Liver (tissue), 3 donors: ENCODE results near the gene MRAS.

Experiments used
- ATF3 ChIP-seq: IDR thresholded peaks from 2 replicates; pipeline ENCODE4 v1.6.1; 2016; ENCODE audit warnings: antibody characterized with exemption
- CTCF ChIP-seq: fragments of 150-350 bp; IDR thresholded peaks from 2 replicates; pipeline ENCODE4 v1.5.1; 2017; ENCODE audit warnings: improper control_type of control experiment, low read depth, low read length; ENCODE audit not compliant: missing input control
- FOXA1 ChIP-seq: IDR thresholded peaks from 2 replicates; pipeline ENCODE4 v1.6.1; 2016; ENCODE audit warnings: antibody characterized with exemption
- JUND ChIP-seq, 2 donors: IDR thresholded peaks; 2 replicates each; pipeline ENCODE4 v1.6.1; 2016; ENCODE audit warnings: antibody characterized with exemption in 2 of 2
- MAX ChIP-seq: IDR thresholded peaks from 2 replicates; pipeline ENCODE4 v1.6.1; 2016; ENCODE audit warnings: antibody characterized with exemption
- RAD21 ChIP-seq, 2 donors: IDR thresholded peaks; 2 replicates each; pipeline ENCODE4 v1.6.1; 2016; ENCODE audit warnings: antibody characterized with exemption in 2 of 2, mild to moderate bottlenecking in 2 of 2
- REST ChIP-seq: IDR thresholded peaks from 2 replicates; pipeline ENCODE4 v1.6.1; 2016; ENCODE audit warnings: antibody characterized with exemption, mild to moderate bottlenecking
- SP1 ChIP-seq: IDR thresholded peaks from 2 replicates; pipeline ENCODE4 v1.6.1; 2018; ENCODE audit warnings: antibody characterized with exemption, mild to moderate bottlenecking
- TAF1 ChIP-seq: conservative IDR thresholded peaks from 2 replicates; pipeline ENCODE4 v1.6.1; 2016; ENCODE audit warnings: antibody characterized with exemption, mild to moderate bottlenecking
- YY1 ChIP-seq: IDR thresholded peaks from 2 replicates; pipeline ENCODE4 v1.6.1; 2016; ENCODE audit warnings: antibody characterized with exemption, mild to moderate bottlenecking
- ZBTB33 ChIP-seq: IDR thresholded peaks from 2 replicates; pipeline ENCODE4 v1.6.1; 2016; ENCODE audit warnings: antibody characterized with exemption
- donor health status: healthy.
- donor health status: healthy.

GRCh38 chr3:138397983-138398382 lies 49.6 kb downstream of the MRAS start:
- TF ChIP-seq CTCF (peak; percentile 9), SP1 (no peak), TAF1 (no peak), YY1 (no peak), RAD21 (IDR thresholded peaks at IDR 0.05) (peak; percentile 35 to 63), MAX (no peak), REST (no peak), FOXA1 (no peak), JUND (IDR thresholded peaks at IDR 0.05) (no peak), ZBTB33 (no peak), ATF3 (no peak)
